GM20431 (cell line): ENCODE results near the gene HGS.

ENCODE experiments used
- in situ Hi-C: fragments of 300-500 bp; cut with MseI, MboI; formaldehyde crosslinking; loops from one replicate; pipeline ENCODE4 v1.15.0; 2020; ENCODE audit warnings: low sequenced_read_pairs; ENCODE audit not compliant: unreplicated experiment

The HGS gene

DNA sequence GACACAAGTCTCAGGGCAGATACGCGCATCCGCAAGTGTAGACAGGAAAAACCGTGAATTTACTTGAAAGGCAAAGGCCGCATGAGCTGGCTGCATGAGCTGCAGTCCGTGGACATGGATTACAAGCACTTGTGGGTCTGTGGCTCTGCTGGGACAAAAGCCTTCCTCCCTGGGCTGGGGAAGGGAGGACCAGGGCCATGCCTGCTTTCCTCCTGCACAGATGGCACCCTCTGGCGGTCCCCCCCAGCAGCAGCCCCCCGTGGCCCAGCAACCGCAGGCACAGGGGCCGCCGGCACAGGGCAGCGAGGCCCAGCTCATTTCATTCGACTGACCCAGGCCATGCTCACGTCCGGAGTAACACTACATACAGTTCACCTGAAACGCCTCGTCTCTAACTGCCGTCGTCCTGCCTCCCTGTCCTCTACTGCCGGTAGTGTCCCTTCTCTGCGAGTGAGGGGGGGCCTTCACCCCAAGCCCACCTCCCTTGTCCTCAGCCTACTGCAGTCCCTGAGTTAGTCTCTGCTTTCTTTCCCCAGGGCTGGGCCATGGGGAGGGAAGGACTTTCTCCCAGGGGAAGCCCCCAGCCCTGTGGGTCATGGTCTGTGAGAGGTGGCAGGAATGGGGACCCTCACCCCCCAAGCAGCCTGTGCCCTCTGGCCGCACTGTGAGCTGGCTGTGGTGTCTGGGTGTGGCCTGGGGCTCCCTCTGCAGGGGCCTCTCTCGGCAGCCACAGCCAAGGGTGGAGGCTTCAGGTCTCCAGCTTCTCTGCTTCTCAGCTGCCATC is 17.7 kb downstream of the HGS start:
- in situ Hi-C loops: no loop called here

DNA sequence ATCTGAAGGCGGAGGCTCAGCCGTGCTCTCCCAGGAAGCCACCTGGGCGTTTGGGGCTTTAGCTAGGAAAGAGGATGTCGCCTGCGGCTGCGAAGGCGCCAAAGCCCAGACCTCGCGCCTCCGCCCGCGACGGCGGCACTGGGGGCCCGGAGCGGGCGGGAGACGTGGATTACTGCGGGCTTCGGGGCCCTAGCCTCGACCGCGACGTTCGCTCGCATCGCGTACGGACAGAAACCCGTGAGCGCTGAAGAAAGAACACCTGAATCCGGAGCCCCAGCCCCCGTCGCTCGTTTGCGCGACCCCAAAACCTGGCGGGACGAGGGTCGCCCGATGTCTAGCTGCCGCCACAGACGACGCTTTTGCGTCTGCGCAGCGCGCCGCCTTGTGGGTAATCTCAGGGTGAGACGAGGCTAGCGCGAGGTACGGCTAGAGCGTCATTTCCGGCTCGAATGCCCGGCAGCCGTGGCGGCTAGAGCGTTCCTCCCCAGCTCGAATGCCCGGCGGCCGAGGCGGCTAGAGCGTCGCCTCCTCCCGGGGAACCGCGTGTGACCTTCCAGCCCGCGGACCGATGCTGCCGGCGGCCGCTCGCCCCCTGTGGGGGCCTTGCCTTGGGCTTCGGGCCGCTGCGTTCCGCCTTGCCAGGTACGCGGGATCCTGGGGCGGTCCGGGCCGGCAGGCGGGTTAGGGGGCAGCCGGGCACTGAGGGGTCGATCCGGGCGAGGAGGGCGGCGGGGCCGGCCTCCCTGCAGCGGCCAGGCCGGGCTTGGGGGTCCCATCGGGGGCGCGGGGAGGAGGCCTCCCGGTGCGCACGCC is 19.3 kb downstream of the HGS start, which contains the start of gene MRPL12:
Gene MRPL12 (plus strand): TSS at position 434 of the 813 bp plus-strand sequence. CDS start 135 bp downstream, at position 569.
- in situ Hi-C loops: no loop called here

DNA sequence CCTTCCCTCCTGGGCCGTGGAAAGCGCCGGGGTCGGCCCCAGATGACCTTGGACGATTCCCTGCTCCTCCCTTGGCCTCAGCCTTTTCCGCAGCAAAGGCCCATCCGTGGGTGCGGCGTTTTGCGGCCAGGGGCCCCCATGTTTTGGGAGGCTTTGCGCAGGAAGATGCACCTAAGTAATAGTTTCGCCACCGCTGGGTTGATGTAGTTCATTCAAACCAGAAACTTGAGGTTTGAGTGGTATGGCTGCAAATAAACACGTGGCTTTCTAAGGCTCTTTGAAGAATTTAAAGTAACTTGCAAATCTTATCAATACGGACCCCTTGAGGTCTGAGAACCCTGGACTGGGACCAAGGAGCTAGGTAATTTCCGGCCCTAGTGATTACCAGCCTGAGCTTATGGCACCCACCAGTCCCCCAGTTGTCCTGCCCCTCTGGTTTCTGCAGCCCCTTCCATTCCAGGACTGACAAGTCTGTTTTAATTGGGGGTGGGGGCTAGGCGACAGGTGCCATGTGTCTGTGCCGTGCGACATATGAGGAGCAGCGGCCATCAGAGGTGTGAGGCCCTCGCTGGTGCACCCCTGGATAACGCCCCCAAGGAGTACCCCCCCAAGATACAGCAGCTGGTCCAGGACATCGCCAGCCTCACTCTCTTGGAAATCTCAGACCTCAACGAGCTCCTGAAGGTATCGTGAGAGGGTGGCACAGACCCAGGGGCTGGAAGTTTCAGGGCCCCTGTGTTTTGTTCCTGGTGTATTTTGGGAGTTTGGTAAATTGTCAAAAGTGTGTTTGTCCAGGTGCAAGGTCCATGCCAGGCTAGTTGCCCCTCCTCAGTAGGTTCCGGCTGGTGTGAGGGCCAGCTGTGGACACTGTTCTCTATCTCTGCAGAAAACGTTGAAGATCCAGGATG is 20.2 kb downstream of the HGS start:
- in situ Hi-C loops: no loop called here

DNA sequence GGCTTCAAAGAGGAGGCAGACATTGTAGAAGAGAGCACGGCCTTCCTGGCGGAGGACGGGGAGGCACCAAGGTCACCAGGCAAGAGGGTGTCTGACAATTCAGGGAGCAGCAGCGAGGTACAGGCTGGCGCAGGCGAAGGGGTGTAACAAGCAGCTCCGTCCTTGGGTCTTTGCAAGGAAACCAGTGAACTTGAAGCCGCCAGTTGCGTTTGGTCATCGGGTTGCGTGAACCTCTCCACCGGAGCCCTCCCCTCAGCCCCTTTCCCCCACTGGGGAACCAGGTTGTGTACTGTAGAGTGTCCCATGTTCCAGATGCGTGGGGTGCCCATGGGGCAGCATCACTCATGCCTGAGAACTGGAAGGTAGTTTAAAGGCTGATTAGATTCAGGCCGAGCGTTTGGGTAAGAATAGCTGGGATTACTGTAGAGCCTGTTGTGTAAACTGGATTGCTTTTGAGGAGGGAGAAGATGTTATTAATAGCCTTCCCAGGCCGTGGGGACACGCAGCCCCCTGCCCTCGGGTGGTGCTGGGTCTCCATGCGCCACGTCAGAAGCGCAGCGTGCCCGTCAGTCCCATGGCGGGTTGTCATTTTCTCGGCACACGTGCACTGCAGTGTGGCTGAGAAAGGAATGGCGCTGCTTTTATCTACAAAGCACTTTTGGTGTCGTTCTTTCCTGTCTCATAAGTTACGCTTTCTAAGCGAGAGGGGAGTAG is 21.9 kb downstream of the HGS start:
- in situ Hi-C loops: no loop called here

DNA sequence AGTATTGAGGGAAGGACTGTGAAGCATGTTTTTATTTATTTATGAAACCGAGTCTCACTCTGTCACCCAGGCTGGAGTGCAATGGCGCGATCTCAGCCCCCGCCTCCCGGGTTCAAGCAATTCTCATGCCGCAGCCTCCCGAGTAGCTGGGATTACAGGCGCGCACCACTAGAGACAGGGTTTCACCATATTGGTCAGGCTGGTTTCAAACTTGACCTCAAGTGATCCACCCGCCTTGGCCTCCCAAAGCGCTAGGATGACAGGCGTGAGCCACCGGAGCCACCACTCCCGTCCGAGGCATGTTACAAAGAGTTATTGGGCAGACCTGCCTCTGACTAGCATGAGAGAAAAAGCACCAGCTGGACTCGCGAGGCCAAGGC is 22.4 kb downstream of the HGS start:
- in situ Hi-C loops: no loop called here

DNA sequence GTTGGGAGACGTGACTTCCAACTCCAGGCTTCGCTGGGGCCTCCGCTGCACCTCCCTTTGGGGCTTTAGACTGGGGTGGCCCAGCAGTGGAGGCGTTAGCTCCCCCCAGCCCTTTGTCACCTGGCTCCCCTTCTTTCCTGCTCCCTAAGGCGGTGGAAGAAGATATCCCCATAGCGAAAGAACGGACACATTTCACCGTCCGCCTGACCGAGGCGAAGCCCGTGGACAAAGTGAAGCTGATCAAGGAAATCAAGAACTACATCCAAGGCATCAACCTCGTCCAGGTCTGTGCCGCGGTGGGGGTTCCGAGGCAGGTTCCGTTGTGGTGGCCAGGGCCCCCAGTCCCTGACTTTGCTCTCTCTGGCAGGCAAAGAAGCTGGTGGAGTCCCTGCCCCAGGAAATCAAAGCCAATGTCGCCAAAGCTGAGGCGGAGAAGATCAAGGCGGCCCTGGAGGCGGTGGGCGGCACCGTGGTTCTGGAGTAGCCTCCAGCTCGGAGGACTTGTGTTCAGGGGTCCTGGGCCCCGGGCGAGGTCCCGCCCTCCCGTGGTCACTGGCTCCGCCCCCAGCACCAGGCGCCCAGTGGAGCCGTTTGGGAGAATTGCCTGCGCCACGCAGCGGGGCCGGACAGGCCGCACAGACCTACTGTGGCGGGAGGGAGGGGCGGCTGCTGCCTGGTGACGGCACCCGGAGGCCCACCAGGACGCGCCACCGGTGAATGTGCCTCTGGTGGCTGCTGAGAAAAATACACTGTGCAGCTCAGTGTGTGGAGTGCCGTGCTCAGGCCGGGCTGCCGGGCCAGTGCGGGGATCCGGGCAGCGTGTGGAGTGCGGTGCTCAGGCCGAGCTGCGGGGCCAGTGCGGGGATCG is 23.2 kb downstream of the HGS start:
- in situ Hi-C loops: no loop called here

DNA sequence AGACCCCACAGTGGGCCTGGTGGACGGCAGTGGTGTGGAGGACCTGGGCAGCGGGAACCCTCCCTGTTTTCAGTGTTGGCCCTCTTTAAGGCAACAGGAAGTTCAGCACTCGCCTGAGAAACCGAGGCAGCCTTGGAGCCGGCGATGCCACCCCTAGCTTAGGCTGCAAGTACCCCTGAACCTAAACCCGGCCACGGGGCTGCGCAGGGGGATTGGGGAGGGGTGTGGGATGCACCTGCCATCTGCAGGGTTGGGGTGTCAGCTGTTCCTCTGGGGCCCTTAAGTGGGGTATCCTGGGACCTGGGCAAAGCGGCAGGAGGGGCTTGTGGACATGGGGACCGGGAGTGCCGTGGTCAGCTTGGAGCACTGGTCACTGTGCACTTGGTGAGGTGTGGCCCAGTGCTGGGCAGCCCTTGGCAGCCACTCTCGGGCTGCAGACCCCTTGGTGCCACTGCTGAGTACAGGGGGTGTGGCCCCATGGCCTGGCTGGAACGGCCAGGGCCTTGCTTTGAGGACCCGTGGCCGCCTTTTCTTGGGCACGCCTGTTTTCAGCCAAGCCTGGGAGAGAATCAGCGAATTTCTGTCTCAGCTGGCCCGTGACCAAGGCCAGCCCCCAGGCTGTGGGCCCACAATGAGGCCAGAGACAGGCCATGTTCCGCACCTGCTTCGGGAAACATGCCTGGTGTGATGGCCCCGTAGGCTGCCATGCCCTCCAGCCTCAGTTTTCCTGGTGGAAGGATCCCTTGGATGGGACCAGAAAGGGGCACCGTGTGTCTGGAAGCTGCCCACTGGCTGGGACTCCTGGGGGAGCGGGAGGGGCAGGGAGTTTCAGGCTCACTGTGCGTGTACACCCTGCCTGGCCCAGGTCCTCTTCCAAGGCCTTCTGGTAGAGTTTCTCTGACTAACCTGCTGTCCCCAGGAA is 24.2 kb downstream of the HGS start:
- in situ Hi-C loops: no loop called here

DNA sequence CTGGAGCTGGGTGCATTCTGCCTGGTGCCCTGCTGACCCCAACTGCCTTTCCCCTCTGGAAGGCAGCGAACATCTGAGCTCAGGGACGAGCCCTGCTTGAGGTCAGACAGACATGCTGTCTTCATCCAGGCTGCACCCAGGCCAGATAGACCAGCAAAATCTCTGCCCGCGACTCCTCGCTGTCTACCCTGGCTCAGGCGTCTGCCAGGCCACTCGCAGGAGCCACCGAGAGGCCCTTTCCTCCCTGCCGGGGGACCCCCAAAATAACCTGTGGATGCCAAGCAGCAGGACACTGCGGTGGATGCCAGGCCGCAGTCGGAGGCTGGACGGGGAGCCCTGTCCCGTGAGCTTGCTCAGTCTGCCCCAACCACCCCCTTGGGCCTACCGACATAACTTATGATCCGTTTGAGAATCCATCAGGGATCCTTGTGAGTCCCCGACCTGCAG is 25.0 kb downstream of the HGS start:
- in situ Hi-C loops: no loop called here

DNA sequence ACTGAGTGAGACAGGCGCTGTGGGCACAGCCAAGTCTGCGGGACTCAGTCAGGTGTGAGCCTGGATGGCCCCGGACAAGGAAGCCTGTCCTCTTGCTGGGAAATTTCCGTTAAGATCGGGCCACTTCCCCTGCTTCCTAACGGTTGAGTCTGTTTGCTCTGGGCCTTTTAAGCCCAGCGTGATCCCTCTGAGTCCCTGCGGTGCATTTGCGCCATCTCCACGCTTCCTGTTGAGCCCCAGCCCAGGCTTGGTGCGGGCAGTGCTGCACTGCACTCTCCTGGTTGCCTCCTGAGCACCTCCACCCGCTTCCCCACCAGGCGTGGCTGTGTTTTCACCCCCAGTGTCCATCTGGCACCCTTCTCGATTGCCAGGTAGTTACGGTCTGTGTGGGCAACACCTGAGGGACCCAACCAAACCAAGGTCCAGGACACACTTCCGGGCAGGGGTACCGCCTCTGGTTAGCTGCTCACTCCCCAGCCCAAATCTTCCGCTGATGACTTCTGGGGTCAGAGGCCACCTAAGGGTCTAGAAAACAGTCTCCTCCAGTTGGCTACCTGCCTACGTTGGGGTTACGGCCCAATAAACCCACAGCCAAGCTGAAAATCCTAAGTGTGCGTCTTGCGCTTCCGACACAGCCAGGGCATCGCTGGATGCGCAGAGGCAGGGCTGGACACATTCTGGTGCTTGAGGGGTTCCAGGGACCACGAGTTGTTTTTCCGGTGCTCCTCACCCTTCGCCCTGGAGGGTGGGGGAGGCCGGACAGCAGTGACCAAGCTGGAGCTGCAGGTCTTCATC is 26.9 kb downstream of the HGS start:
- in situ Hi-C loops: no loop called here

DNA sequence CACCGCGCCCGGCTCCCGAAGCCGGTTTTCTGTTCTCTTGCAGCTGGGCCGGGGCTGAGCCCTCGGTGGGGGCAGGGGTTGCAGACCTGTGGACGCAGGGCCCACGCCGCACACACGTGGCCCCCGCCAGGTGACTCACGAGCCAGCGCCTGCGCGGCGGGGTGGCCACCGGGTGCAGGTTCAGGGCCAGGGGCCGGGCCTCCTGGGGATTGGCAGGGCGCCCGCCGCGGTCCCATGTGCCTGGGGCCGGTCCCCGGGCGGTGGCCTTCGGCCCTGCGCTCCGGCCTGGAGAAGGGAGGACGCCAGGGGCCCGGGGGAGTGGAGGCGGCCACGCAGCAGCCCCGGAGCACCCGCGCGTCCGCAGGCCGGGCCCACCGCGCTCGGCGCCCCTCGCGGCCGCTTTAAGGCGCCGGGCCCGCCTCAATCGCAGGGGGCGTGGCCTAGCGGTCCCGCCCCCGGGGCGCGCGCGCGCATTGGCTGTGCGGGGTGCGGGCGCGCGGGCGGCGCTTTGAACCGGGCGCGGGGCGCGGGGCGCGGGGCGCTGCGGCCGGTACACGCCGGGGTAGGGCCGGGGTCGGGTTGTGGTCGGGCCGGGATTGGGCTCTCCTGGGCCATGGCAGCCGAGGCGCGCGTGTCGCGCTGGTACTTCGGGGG is 28.1 kb downstream of the HGS start, which contains the start of gene SLC25A10:
Gene SLC25A10 (plus strand): TSS at position 471 of the 654 bp plus-strand sequence. CDS start 143 bp downstream, at position 614.
- in situ Hi-C loops: no loop called here

DNA sequence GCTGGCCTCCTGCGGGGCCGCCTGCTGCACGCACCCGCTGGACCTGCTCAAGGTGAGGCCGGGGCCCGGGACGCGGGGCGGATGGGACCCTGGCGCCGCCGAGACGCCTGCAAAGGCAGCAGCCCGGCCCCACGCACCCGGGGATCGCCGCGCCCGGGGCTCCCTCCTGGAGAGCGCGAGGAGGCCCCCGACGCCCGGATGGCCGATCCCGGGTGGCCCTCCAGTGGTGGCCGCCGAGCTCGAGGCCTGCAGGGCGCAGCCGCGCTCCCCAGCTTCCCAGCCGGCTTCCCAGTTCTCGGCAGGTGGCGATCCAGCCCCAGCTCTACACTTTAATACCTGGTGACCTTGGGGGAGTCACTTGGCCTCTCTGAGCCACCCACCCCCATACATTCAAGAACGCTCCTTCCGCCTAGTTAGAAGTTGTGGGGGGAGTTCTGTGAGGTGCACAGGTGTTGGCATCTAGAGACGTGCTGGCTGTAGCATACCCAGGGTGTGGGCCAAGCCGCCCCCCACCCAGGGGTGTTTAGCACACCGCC is 28.7 kb downstream of the HGS start:
- in situ Hi-C loops: no loop called here

DNA sequence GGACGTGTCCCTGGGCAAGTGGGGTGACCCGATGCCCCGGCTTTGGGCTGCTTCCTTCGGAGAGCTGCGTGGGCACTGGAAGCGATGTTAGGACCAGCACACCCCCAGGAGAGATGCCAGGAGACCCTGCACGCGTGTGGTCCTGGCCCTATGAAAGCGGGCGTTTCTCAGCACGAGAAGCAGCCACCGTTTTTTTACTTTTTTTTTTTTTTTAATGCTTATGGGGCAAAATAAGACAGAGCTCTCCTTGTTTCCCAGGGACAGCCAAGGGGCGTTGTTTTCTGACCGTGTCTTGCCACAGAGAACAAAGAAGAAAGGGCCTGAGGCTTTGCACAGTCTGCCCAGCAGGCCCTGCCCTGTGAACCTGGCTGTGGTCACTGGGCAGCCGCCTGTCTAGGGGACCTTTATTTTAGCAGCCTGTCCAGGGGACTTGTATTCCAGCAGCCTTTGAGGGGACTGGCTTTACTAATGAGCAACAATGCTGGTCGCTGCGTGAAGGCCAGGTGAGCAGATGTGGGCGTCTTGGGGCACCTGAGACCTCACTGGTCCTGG is 29.3 kb downstream of the HGS start:
- in situ Hi-C loops: no loop called here

DNA sequence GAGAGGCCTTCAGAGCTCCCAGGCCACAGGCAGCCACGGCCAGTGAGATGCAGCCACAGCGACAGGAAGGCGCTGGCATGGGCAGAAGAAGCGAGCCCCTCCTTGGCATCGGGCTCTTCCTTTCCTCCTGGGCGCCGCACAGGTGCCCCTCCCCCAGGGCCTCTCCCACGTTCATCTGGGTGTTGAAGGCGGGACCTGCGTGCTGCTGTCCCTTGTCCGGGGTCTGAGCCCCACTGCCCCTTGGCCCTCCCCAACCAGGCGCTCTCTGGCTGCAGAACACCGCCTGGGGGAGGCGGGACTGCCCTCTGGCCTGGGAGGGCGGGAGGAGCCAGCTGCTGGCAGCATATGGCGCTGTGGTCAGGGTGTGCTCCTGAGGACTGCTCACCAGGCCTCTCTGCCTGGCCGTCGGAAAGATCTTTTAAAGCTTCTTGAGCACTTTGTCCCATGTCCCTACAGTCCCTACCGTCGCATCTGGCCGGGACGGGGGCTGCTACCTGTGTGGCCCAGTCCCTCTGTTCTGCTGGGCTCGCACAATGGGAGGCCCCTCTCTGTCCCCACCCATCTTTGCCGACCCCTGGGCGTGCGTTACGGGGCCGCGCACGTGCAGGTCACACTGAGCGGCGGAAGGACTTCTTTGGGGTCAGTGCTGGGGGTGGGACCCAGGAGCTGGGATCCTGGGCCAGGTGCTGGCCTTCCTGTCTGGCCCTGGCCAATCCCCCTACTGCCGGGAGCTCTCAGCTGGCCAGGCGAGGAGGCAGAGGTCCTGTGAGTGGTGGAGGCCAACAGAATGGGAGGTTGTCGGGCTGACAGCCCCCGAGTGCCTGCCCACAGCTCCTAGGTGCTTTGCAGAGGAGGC is 30.0 kb downstream of the HGS start:
- in situ Hi-C loops: no loop called here

DNA sequence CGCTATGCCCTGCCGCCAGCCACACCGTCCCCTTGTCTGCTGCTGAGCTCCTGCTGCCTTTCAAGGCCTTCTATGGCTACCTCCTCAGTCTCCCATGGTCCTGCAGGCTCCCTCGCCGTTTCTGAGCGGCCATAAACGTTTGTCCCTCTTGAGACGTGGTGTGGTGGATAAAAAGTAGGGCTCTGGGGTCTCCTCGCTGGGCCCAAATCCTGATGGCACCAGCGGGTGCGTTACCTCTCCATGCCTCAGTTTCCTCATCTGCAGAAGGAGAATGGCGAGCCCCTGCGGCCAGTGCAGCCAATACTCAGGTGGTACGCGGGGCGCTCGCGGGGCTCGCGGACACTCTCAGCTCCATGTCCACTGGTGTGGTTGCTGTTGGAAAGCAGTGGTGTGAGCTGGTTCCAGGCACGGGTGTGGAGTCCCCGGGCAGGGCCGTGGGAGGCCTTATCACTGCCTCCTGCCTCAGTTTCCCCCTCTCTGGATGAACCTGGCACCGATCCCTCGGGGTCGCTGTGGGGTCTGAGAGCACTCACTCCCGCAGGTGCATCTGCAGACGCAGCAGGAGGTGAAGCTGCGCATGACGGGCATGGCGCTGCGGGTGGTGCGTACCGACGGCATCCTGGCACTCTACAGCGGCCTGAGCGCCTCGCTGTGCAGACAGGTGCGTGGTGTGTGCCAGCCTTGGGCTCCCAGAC is 30.7 kb downstream of the HGS start:
- in situ Hi-C loops: no loop called here
